Activated CD4-positive, alpha-beta T cell treated with anti-CD3 and anti-CD28 coated beads for 24 hours (primary cell): ENCODE results near the gene PLPP7.
"Not testable (repeated sequence)": the region's sequence is repeated elsewhere in the genome, so short reads cannot be mapped to it uniquely, and the experiment has no call there.

Experiments used
- DNase-seq, 2 donors: peaks; one replicate each; pipeline ENCODE4 v3.0.0-alpha.2; 2020; ENCODE audit warnings: low read depth in 2 of 2

PLPP7 gene

DNA sequence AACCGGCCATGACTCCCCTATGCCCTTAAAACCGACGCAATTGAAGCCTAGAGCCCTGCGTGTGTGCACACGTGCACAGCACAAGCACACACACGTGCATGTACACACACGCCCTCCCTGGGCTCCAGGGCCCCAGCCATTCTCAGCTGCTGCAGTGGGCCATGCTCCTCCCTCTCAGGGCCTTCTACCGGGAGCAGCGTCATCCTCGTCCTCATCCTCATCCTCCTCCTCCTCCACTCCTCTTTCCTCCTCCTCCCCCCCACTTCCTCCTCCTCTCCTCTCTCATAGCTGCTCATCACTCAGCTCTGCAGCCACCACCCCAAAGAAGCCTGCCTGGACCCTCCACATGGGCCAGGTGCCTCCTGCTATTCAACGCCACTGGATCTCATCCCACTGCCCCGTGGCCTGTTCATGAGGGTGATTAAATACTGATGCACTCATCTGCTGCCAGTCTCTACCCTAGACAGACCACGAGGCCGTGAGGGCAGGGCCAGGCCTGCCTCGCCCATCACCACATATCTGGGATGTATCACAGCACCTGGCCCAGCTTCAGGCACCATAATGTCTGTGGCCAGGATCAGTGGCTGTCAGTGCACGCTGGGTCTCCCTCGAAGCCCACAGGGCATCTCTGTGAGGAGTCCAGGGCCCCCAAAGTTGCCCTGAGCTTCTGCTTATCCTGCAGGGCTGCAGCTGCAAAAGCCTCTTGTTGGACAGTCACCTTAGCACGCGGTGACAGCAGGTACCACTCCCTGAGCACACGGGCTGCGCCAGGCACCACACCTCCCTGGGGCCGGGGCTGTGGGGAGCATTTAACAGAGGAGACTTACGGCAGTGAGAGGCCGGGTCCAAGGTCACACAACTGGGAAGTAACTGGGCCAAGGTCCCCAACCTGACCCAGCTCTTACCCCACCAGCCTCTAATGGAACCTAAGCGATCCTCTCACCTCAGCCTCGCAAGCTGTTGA, 23.0 kb upstream of the PLPP7 start:
- DNase-seq, result no peak

DNA sequence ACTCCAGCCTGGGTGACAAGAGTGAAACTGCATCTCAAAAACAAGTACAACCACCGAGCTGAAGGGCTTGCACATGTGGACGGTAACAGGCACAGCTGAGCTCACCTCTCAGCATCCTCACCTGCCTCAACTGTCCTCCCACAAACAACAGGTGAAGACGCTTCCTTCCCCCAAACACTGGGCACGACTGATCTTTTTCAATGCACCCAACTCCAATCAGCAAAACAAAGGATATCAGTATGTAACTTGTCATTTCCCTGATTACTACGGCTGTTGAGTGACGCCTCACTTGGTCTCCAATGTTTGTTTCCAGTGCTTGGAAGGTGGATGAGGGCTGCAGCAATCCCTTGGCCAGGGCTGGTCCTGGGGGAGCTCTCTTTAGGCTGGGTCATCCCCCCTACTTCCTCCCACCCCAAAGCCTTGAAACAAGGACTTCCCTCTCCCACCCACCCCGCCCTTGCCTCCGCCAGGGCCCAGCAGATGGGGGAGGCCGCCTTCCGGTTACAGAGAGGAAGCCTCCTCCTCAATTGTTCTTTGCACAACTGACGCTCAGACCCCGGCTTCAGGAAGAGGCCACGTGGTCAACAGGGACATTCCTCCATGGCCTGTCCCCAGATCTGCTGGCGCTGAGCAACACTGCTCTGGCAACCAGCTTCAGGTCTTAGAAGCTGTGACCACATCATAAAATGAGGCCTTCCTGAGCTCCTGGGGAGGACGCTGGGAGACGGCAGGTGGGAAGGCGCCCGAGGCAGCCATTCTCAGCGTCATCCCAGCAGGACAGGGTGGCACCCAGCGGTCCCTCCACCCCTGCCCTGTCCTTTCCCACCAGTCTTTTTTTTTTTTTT, 19.1 kb upstream of the PLPP7 start:
- DNase-seq, result no peak

DNA sequence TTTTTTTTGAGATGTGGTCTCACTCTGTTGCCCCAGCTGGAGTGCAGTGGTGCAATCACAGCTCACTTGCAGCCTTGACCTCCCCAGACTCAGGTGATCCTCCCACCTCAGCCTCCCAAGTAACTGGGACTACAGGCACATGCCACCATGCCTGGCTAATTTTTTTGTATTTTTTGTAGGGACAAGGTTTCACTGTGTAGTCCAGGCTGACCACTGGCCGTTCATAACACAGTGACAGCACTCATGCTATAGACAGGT, 18.6 kb upstream of the PLPP7 start:
- DNase-seq, result not testable (repeated sequence)

DNA sequence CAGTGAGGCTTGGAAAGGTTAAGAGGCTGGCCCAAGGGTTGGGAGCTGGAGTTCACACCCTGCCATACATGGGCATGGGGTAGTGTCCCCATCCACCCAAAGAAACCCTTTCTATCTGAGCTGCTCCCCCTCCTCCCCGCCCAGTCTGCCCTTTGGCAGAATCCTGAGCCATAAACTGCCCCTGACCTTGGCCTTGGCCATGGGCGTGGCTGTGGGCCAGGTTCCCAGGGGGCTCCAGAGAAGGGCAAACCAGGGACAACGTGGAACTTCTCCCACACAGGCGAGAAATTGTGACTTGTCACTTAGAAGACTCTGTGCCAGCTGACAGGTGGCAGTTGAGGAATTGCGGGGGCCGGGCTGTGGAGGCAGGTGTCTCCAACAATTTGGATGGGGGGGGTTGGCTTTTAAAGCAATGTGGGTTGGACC, 18.0 kb upstream of the PLPP7 start:
- no peak for DNase-seq

DNA sequence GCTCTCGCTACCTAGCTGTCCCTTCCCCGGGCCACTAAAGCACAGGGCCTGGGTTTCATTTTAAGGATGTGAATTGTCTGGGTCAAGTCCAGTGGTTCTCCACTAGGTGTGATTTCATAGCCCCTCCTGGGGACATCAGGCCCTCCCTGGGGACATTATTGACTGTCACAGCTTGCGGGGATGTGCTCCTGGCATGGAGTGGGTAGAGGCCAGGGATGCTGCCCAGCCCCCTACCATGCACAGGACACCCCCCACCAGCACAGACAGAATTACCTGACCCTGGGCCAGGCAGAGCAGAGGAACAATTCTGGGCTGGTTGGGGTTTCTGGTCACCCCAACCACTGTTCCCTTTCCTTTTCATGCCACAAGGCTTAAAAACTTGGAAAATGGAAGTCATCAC, 17.3 kb upstream of the PLPP7 start:
- DNase-seq, result no peak

DNA sequence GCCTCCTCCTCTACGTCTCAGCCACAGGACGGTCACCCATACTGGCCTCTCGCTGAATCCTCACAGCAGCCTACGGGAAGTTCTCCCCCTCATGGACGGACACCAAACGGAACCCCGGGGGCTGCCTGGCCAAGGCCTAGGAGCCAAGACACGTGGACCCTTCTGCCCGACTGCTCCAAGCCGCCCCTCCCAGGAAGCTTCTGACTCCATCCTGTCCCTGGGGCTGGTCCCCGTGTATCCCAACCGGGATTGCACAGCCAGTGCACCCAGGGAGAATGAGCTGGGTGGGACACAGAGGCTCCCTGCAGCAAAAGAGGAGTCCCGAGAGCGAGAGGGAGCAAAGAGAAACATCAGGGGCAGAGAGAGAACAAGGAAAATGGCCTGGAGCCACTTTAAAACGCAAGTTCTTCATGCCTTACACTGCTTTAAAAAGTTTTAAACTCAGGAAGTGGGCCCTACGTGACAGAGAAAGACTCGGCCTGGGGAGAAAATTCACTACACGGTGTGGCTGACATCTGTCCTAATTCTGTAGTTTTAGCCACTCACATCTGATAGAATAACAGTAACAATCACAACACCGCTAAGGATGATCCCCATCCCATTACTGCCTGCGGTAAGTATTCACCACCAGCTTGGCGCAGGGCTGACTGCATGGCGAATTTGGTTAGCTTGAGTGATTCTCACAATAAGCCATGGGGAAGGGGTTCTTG, 16.2 kb upstream of the PLPP7 start:
- no peak for DNase-seq

DNA sequence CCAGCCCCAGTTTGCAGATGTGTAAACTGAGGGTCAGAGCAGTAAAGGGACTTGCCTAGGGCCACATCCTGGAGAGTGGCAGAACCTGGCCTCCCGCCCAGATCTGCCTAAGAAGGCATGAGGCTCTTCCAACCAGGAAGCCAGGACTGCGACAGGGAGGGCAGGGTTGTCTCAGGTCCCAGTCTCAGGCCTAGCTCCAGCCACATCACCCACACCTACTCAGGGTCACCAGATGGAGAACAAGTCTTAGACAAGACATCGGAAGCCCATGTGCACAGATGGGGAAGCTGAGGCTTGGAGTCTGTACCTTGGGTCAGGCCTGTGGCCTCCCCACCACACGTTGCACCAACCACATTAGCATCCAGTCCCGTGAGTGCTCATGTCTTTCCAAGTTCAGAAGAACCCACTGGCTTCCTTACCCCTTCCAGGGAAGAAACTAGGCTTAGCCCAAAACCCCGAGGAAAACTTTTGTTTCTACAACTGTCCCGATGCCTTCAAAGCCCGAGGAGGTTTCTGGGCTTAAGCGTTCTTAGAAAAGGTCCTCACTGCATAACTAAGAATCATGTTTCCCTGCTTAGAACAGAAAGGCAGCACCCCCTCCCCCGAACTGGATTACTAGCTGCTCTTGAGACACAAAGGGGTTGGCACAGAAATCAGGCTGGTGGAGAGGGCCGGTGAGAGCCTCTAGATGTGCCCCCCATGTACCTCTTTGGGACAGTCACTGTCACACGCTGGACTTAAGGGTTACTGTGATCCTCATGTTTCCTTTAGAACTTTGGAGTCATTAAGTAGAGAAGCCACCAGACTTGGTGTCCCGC, 15.5 kb upstream of the PLPP7 start:
- DNase-seq, result no peak

DNA sequence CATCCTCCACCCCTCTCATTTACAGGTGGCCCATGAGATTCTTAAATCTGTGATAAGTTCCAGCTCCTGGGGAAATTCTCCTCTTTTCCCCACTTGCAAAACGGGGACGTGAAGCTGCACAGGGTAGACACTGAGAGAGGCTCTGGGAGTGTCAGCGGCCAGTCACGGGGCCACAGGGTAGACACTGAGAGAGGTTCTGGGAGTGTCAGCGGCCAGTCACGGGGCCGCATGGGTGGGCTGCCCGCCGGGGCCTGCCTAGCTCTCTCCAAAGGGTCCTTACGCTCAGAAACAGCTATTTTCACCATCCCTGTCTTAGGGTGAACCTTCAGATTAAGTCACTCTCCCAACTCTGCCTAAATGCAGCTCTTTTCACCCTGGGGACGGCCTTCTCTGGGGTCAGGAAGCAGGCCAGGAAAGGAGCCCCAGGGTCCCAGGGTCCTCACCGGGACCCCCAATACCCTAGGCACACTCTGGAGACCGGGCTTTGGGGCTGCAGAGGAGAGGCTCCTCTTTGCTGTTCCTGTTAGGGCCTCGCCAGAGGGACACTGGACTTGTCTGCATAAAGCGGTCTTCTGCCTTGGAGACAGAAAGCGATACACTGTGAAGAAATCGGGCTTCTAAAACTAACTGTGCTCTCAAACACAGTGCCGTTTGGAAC, 14.7 kb upstream of the PLPP7 start:
- DNase-seq, result no peak

DNA sequence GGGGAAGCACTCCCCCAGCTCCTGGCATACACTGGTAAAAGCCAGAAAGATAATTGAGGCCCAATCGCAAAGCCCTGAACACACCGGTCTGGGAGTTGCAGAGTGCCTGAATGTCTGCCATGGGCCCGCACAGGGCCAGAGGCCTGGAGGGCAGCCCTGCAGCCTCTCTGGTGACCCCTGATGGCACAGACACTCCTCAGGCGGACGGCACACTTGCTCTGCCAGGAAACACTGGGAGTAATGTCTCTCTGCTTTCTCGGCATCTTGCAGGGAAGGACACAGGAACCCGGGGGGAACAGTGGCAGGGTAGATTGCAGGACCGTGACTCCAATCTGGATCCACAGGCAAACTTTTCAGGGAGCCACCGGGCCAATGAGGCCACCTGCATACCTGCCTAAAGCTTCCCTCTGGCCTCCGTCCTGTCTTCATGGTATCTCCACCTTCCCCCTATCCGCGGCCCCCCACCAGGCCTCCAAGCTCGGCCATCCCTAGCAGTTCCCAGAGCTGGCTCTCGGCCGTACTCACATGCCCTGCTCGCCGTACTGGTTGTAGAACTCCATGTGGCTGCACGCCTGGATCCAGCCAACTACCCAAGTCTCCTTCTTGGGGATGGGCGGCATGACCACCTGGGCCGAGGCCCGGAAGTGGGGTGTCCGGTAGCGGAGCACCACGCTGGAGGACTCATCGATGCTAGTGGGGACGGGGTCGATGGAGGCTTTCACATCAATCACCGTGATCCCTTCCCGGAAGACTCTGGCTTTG, 14.0 kb upstream of the PLPP7 start:
- no peak for DNase-seq

DNA sequence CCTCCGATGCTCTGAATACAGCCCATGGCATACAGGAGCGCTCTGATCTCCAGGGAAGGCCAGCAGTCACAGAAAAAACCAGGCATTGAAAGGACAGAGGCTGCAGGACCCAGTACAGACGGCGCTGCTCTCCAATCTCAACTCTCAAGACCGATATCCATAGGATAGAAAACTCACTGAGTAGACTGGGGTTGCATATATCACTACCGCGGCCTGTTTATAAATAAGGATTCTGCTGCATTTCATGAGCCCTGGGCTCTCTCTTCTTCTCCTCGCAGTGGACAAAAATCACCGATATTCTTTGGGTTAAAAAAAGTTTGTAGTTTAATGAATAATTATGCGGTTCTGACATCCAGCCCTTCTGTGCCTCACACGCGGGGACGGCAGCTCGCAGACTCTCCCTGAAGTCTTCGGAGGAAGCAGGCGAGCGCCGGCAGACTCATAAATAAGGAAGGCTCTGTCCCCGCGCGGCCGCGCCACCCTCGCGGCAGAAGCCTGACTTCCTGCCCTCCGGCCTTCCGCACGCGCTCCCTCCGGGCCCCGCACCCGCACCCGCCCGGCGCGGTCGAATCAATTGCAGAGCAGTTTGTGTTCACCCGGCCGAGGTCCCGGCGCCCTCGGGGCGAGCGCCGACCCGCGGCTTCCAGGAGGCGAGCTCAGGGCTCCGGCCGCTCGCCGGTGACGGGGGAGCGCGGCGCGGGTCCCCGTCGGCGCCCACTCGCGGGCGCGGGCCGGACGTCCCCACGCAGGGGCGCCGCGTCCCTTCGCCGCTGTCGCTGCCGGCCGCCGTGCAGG, 13.2 kb upstream of the PLPP7 start, which contains the start of gene FAM78A:
Gene FAM78A, minus strand, starts transcription at position 417 of the 795 bp plus-strand sequence. Its CDS starts 331 bp downstream, at position 86.
- DNase-seq, result no peak

DNA sequence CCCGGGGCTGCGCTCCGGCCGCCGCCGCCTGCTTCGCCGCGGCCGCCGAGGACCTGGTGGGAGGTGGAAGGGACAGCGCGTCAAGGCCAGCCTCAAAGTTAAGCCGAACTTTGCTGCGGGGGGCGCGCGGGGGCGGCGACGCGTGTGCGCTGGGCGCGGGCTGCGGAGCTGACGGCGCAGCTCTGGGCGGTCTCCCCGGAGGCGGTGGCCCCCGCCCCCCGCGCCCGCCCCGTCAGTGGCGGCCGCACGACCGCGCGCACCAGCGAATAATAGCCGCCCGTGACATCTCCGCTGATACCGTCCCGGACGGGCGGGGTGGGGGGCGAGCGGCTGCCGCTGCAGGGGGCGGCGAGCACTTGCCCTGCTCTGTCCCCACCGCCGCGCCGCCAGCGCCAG, 12.6 kb upstream of the PLPP7 start:
- no peak for DNase-seq

DNA sequence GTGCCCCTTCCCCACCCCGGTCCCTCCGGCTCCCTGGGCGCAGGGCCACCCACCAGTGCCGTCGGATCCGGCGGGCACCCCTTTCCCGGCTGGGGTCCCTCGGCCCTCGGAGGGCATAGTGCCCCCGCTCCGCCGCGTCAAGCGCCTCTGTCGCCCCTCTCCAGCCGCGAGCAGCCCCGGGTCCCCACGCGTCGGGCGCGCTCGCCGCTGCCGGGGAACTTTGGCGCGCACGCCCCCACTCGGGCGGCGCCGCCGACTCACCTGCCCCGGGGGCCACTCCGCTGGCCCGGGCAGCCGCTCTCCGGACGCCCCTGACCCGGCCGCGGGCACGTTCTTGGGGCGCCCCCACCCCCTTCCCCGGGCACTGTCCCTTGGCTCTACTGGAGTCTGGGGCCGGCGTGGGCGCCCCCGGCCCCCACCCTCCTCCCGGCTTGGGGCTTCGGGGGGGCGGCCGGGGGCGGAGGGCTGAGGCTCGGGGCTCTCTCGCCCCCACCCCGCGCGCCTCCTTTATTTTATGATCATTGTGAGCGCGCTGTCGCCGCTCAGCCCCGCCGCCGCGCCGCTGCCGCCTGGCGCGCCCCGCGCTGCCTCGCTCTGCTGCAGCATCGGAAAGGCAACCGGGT, 12.1 kb upstream of the PLPP7 start:
- no peak for DNase-seq

DNA sequence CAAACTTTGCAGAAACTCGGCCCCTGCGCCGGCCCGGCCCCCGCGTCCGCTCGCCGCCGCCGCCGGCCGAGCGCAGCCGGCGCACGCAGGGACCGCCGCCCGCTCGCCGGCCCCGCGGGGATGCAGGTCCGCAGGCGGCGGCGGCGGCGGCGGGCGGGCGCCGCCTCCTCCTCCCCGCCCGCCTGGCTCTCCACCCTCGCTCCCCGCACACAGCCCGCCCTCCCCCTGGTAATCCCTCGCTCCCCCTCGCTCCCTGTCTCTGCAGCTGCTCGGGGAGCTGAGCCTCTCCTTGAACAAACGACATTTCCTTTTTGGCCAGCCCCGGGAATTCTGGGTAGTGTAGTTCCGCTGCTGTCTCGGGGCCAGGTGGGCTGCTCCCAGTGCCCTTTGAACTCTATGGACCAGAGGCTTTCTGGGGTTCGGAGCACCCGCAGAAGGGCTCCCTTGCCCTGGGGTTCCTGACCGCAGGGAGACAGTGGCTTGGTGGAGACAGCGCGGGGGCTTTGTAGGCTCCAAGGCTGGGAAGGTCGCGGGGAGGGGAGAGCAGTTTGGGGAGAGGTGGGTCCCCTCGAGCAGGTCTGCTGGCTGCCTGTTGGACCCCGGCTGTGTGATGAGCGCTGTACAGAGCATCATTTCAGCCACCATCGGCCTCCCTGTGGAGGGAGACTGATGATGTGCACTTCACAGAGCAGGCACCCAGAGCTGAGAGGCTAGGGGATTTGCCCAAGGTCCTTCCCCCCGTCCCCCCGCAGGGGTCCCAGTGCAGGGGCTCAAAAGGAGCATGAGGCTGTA, 11.4 kb upstream of the PLPP7 start:
- no peak for DNase-seq

DNA sequence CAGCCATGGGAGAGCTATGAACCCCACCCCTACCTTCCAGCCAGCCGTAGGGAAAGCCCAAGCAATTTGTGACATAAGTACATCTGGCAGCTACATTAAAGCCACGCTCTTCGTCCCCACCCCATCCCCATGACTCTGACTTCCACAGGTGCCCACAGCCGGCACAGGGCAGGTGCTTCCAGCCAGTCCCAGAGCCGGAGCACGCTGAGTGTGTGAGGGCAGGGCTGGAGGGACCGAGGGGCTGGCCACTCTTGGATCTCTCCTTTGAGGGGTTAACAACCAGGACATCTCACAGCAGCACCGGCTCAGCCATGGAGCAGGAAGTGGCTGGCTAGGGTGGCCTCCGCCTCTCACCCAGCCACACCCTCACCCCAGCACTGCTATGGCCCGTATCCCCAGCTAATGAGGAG, 10.8 kb upstream of the PLPP7 start:
- DNase-seq, result no peak

DNA sequence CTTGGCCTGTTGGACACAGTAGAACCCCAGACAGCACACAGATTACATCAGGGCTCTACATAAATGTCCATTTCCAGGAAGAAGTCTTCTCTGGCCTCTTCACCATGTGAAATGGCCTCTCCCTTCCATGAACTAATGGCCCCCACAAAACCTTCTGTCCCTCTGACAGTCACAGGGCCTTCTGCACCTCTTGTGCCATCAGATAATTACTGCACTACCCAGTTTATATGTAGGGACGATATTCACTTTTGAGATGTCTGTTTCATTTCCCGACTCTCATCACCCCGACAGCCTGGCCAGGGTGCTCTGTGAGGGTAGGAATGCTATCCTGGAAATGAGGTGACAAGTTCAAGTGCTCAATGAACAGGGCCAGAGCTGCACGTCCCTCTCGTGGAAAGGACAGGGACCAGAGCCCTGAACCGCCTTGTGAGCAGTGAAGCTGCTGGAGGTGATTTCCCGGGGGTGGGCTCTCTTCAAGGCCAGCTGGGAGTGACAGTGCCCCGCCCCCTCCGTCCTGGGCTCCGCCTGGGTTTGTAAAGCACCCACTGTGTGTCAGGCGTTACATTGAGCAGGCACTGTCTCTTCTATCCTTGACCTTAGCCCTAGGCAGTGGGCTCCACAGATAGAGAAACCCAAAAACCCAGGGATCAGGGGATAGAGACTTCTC, 10.2 kb upstream of the PLPP7 start:
- no peak for DNase-seq

DNA sequence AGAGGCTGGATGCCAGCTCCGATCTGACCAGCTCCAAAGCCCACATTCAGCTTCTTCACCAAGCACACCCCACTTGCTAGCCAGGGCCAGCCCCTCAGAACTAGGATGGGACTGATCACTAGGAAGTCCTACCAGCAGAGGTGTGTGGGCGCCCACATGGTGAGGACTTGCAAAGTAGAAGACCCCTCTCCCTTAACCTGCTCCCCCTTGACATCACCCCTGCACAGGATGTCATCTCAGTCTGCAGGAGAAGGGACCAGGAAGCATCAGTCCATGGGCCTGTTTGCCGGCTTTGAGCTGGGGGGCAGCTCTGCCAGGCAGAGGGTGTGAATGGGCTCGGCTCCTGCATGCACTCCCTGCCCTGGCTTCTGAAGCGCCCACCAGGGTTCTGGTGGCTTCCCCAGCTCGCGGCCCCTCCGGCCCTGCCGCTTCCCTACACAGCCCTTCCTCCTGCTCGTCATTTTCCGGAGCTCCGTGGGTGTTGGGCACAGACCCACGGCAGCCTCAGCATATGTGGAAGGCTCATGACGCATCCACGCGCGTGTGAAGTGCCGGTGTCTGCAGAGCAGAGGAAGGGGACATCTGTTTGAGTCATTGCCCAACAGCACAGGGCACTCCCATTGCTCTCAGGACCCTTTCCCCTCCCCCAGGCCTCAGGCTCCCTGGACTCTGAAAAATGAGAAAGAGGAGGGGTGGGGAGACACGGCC, 9.5 kb upstream of the PLPP7 start:
- DNase-seq, result no peak

DNA sequence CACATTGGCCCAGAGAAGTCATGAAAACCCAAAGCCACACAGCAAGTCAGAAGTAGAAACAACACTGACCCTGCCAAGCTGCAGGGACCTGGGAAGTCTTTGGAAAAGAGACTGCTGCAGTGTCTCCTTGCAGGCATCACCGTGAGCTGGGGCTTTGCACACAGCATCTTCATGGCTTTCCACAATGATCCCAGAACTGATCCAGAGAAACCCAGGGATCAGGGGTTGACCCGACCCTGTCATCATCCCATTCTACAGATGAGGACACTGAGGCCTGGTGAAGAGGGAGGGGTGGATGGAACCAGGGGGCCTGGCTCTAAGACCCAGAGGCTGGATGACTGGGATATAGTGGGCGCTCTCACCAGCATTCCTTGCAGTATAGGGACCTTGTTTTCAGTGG, 8.9 kb upstream of the PLPP7 start:
- DNase-seq, result no peak
